ENCODE data around the gene ADGRL3.
A peak's percentile ranks its signal among the peaks of the same experiment; 100 is the strongest.

ADGRL3 gene

GRCh38 chr4:61431131-61431530 is 231.0 kb downstream of the ADGRL3 start:
- DNase-seq: no peak

GRCh38 chr4:61437923-61438322 is 237.8 kb downstream of the ADGRL3 start:
- no peak for DNase-seq

- no peak for DNase-seq
Observed at GRCh38 chr4:61440321-61440720, 240.2 kb downstream of the ADGRL3 start.

GRCh38 chr4:61442936-61443335 is 242.8 kb downstream of the ADGRL3 start:
- no peak for DNase-seq

- no peak for DNase-seq
Observed at GRCh38 chr4:61443813-61444510, 243.8 kb downstream of the ADGRL3 start.

GRCh38 chr4:61445374-61446063 is 245.4 kb downstream of the ADGRL3 start:
- DNase-seq: peak; percentile 60 to 83

- DNase-seq: no peak
Observed at GRCh38 chr4:61446941-61447340, 246.8 kb downstream of the ADGRL3 start.

GRCh38 chr4:61447918-61448317 is 247.8 kb downstream of the ADGRL3 start:
- DNase-seq: no peak

- DNase-seq: no peak
Observed at GRCh38 chr4:61451935-61452334, 251.8 kb downstream of the ADGRL3 start.

GRCh38 chr4:61461956-61462355 is 261.8 kb downstream of the ADGRL3 start:
- DNase-seq: no peak

- no peak for DNase-seq
Observed at GRCh38 chr4:61462451-61463326, 262.6 kb downstream of the ADGRL3 start.

GRCh38 chr4:61468024-61468720 is 268.0 kb downstream of the ADGRL3 start:
- no peak for DNase-seq

GRCh38 chr4:61473306-61473705 is 273.2 kb downstream of the ADGRL3 start:
- no peak for DNase-seq

- no peak for DNase-seq
Observed at GRCh38 chr4:61478340-61478739, 278.2 kb downstream of the ADGRL3 start.

- DNase-seq: no peak
Observed at GRCh38 chr4:61485056-61485455, 284.9 kb downstream of the ADGRL3 start.

- DNase-seq: no peak
Observed at GRCh38 chr4:61489927-61490326, 289.8 kb downstream of the ADGRL3 start.

- DNase-seq: no peak
Observed at GRCh38 chr4:61493041-61493440, 292.9 kb downstream of the ADGRL3 start.

GRCh38 chr4:61493470-61493869 is 293.3 kb downstream of the ADGRL3 start:
- DNase-seq: no peak

- DNase-seq: no peak
Observed at GRCh38 chr4:61500883-61501282, 300.8 kb downstream of the ADGRL3 start.

GRCh38 chr4:61501812-61502211 is 301.7 kb downstream of the ADGRL3 start:
- DNase-seq: no peak

- DNase-seq: no peak
Observed at GRCh38 chr4:61505773-61506685, 305.9 kb downstream of the ADGRL3 start.

GRCh38 chr4:61507091-61507490 is 307.0 kb downstream of the ADGRL3 start:
- DNase-seq: no peak
